Esophagus squamous epithelium (tissue), 5 donors: ENCODE data around the gene BLVRB. TPM values are rescaled to one million over a fixed set of nuclear protein-coding genes. Genes with fewer than 3 reads are reported as not detected.
"Not testable (repeated sequence)": the region's sequence is repeated elsewhere in the genome, so short reads cannot be mapped to it uniquely, and the experiment has no call there.

Experiments
- DNase-seq: peaks from one replicate; lab custom pipeline; 2025; lab: John Stamatoyannopoulos, UW
- H3K27ac ChIP-seq, 4 donors: fragments of 200-600 bp; sonication (generic); one replicate each; pipeline ENCODE4 v1.5.1; 2016 to 2019; ENCODE audit warnings: mild to moderate bottlenecking in 1 of 4
- H3K27me3 ChIP-seq, 4 donors: fragments of 200-600 bp; sonication (generic); 1 replicate in 3 of 4; 2 replicates in 1 of 4; pipeline versions ENCODE4 v1.5.1 to v1.6.0; 2017 to 2021; ENCODE audit warnings: antibody characterized with exemption in 1 of 4
- H3K36me3 ChIP-seq, 3 donors: fragments of 200-600 bp; sonication (generic); one replicate each; pipeline ENCODE4 v1.5.1; 2016 to 2019
- H3K4me1 ChIP-seq, 3 donors: fragments of 200-600 bp; sonication (generic); one replicate each; pipeline ENCODE4 v1.5.1; 2017 to 2019
- H3K4me3 ChIP-seq, 4 donors: fragments of 200-600 bp; sonication (generic); 1 replicate in 3 of 4; 2 replicates in 1 of 4; pipeline ENCODE4 v1.5.1; 2016 to 2019; ENCODE audit warnings: mild to moderate bottlenecking in 2 of 4, moderate library complexity in 1 of 4
- H3K9me3 ChIP-seq, 3 donors: fragments of 200-600 bp; sonication (generic); one replicate each; pipeline ENCODE4 v1.5.1; 2016 to 2019
- CTCF ChIP-seq, 6 experiments: fragments of 450-650 bp in 4 of 6; fragments of 200-600 bp in 2 of 6; sonication (generic) in 2 of 6; IDR thresholded peaks; one replicate each; pipeline ENCODE4 v1.5.1; 2016 to 2019; ENCODE audit warnings: antibody characterized with exemption in 6 of 6, mild to moderate bottlenecking in 4 of 6, moderate library complexity in 4 of 6
- POLR2A ChIP-seq, 4 donors: fragments of 450-650 bp; IDR thresholded peaks; one replicate each; pipeline ENCODE4 v1.6.1; 2017; ENCODE audit warnings: antibody characterized with exemption in 4 of 4, mild to moderate bottlenecking in 4 of 4, moderate library complexity in 3 of 4
- WGBS, 2 donors: methylation state at CpG; one replicate each; pipeline ENCODE4 v1.1.5; 2018; 5-methylcytosine and 5-hydroxymethylcytosine counted together
- intact Hi-C: fragments of 100-400 bp; cut with DNase I; formaldehyde crosslinking; loops from one replicate; pipeline ENCODE4 v1.15.0; 2022
- total RNA-seq, 4 donors: library from RNA; depleted of rRNA; stranded (reverse); fragments of >200 nt; gene quantifications; one replicate each; pipeline ENCODE4 v1.1.0, GENCODE V29; 2016
- donor health status: DM: yes; HTN: yes; CAD: no.

Gene BLVRB
- total RNA-seq, 4 donors from 2014 or later, result 177 to 283 (median 236) TPM

GRCh38 chr19:40438284-40438683 lies 27.3 kb downstream of the BLVRB start:
- H3K36me3 ChIP-seq, result peaks cover 10 to 26% (median 21%) of the 10 kb centered on the region in 3 donors
- H3K4me3 ChIP-seq, result no peak overlapping the region
- no peaks in the 10 kb centered on the region for H3K27me3 ChIP-seq
- H3K27ac ChIP-seq, result no peak overlapping the region
- intact Hi-C loops, result no loop called here
- no peak for DNase-seq
- H3K4me1 ChIP-seq, result peaks cover 17 to 50% (median 21%) of the 10 kb centered on the region in 3 donors
- WGBS, 2 donors, result 89 to 97% methylated on average over 3 of the region's 3 CpGs
- H3K9me3 ChIP-seq, result no peaks in the 10 kb centered on the region
- TF ChIP-seq POLR2A (IDR thresholded peaks at IDR 0.05) (no peak), CTCF (IDR thresholded peaks at IDR 0.05) (no peak)

GRCh38 chr19:40433391-40434216 lies 31.9 kb downstream of the BLVRB start:
- intact Hi-C loops, result no loop called here
- DNase-seq, result no peak
- Histone ChIP-seq H3K4me3 (peak overlapping the region; percentile 26 to 66 (median 50)), H3K27ac (peak overlapping the region; percentile 90 to 97 (median 92)), H3K9me3 (no peaks in the 10 kb centered on the region), H3K4me1 (peaks cover 6 to 39% (median 16%) of the 10 kb centered on the region in 3 donors), H3K36me3 (no peaks in the 10 kb centered on the region), H3K27me3 (no peaks in the 10 kb centered on the region)
- TF ChIP-seq POLR2A (IDR thresholded peaks at IDR 0.05) (peak in 1 of 4 donors; percentile 63), CTCF (IDR thresholded peaks at IDR 0.05) (no peak)
- 2% methylated on average over 22 to 25 of the region's 50 CpGs for WGBS, 2 donors

GRCh38 chr19:40432760-40433159 lies 32.8 kb downstream of the BLVRB start:
- Histone ChIP-seq H3K27ac (peak overlapping the region; percentile 90 to 97 (median 92)), H3K4me1 (peaks cover 6 to 39% (median 16%) of the 10 kb centered on the region in 3 donors), H3K4me3 (peak overlapping the region in 3 of 4 donors; percentile 46 to 66 (median 55))
- DNase-seq, H3K9me3 ChIP-seq, H3K36me3 ChIP-seq, H3K27me3 ChIP-seq, intact Hi-C loops: not testable (repeated sequence)
- WGBS, 2 donors, result 32 to 37% methylated on average over 7 of the region's 7 CpGs

- H3K27me3 ChIP-seq, result no peaks in the 10 kb centered on the region
- intact Hi-C loops, result no loop called here
- H3K9me3 ChIP-seq, result no peaks in the 10 kb centered on the region
- H3K36me3 ChIP-seq, result no peaks in the 10 kb centered on the region
- WGBS, 2 donors, result 73 to 90% methylated on average over 2 to 3 of the region's 3 CpGs
- no peak overlapping the region for H3K4me3 ChIP-seq
- peak overlapping the region in 2 of 4 donors; percentile 90 to 97 for H3K27ac ChIP-seq
- TF ChIP-seq CTCF (IDR thresholded peaks at IDR 0.05) (no peak), POLR2A (IDR thresholded peaks at IDR 0.05) (no peak)
- DNase-seq, result no peak
- peaks cover 6 to 45% (median 17%) of the 10 kb centered on the region in 3 donors for H3K4me1 ChIP-seq
These were observed 33.8 kb downstream of the BLVRB start for GRCh38 chr19:40431698-40432097.

- H3K4me1 ChIP-seq, result peaks cover 6 to 52% (median 23%) of the 10 kb centered on the region in 3 donors
- H3K36me3 ChIP-seq, H3K27ac ChIP-seq, H3K4me3 ChIP-seq, DNase-seq, H3K27me3 ChIP-seq, intact Hi-C loops, H3K9me3 ChIP-seq: not testable (repeated sequence)
- 80 to 89% methylated on average over 7 to 8 of the region's 10 CpGs for WGBS, 2 donors
These were observed 35.3 kb downstream of the BLVRB start for GRCh38 chr19:40430242-40430641.

- H3K27me3 ChIP-seq, H3K27ac ChIP-seq, H3K4me3 ChIP-seq, H3K9me3 ChIP-seq, DNase-seq, H3K36me3 ChIP-seq: not testable (repeated sequence)
- intact Hi-C loops, result loop anchor here (10.0 kb wide), 1 partner anchor 177 kb away; the partner anchor contains the start of gene LTBP4
- peaks cover 6 to 49% (median 31%) of the 10 kb centered on the region in 3 donors for H3K4me1 ChIP-seq
- WGBS, 2 donors, result 94 to 96% methylated on average over 7 of the region's 7 CpGs
These were observed 37.3 kb downstream of the BLVRB start for GRCh38 chr19:40428197-40428596.
